T-cell (primary cell): Measurements from ENCODE around the gene PRRC2B. TPM values are rescaled to one million over a fixed set of nuclear protein-coding genes. Genes with fewer than 3 reads are reported as not detected.

Experiments used
- ATAC-seq, 4 experiments: fragments of 200-7000 bp in 3 of 4; fragments of 150-1000 bp in 1 of 4; cut with Tn5 transposase; replicated peaks in 1 of 4; 1 replicate in 3 of 4; 2 replicates in 1 of 4; pipeline ENCODE4 v1.10.0; 2021; ENCODE audit warnings: moderate library complexity in 3 of 4, mild to moderate bottlenecking in 2 of 4, moderate number of reproducible peaks in 1 of 4
- CTCF ChIA-PET, 2 donors: fragments of 300-600 bp; sonication (Branson Sonifier 250); formaldehyde crosslinking; loops; one replicate each; lab custom pipeline; 2022; ENCODE audit warnings: antibody characterized with exemption in 2 of 2; lab: Charles Lee
- POLR2A ChIA-PET, 2 donors: fragments of 300-600 bp; sonication (Branson Sonifier 250); formaldehyde crosslinking; loops; one replicate each; lab custom pipeline; 2022; ENCODE audit warnings: antibody characterized with exemption in 2 of 2; lab: Charles Lee
- DNase-seq, 35 experiments: peaks; one replicate each; pipeline versions ENCODE4 v3.0.0 to v3.0.0-alpha.2; 2013 to 2023
- H3K27ac ChIP-seq: one replicate; pipeline ENCODE4 v1.5.1; 2013; ENCODE audit warnings: low read length
- H3K27me3 ChIP-seq, 2 experiments: replicated peaks in 1 of 2; 1 replicate in 1 of 2; 2 replicates in 1 of 2; pipeline versions ENCODE4 v1.6.1 to v1.7.0; 2013; ENCODE audit warnings: low read length in 1 of 2, mixed read lengths in 1 of 2; ENCODE audit not compliant: control insufficient read depth in 2 of 2, insufficient read depth in 2 of 2; ENCODE audit errors: extremely low read depth in 1 of 2
- H3K36me3 ChIP-seq, 2 donors: 1 replicate in 1 of 2; 2 replicates in 1 of 2; pipeline versions ENCODE4 v1.6.1 to v1.7.0; 2013; ENCODE audit warnings: low read length in 1 of 2; ENCODE audit not compliant: control insufficient read depth in 2 of 2, insufficient read depth in 1 of 2; ENCODE audit errors: extremely low read depth in 1 of 2
- H3K4me1 ChIP-seq, 2 experiments: 1 replicate in 1 of 2; 2 replicates in 1 of 2; pipeline versions ENCODE4 v1.6.1 to v1.7.0; 2013; ENCODE audit warnings: low read length in 2 of 2, mixed read lengths in 1 of 2; ENCODE audit not compliant: insufficient read depth in 2 of 2, control insufficient read depth in 1 of 2; ENCODE audit errors: extremely low read depth in 1 of 2
- H3K4me3 ChIP-seq, 2 donors: 1 replicate in 1 of 2; 2 replicates in 1 of 2; pipeline versions ENCODE4 v1.5.1 to v1.7.0; 2013; ENCODE audit warnings: mild to moderate bottlenecking in 2 of 2, low read length in 1 of 2, moderate library complexity in 1 of 2; ENCODE audit not compliant: control insufficient read depth in 1 of 2; ENCODE audit errors: extremely low read depth in 1 of 2
- H3K9me3 ChIP-seq: 2 replicates; pipeline ENCODE4 v1.7.0; 2013
- H3K27ac Mint-ChIP-seq, 2 donors: one replicate each; pipeline ENCODE4 v1.8.0; 2020 to 2021; ENCODE audit warnings: mild to moderate bottlenecking in 2 of 2, mixed read lengths in 2 of 2
- H3K27me3 Mint-ChIP-seq, 2 donors: one replicate each; pipeline ENCODE4 v1.8.0; 2021 to 2022; ENCODE audit warnings: mixed read lengths in 2 of 2
- H3K36me3 Mint-ChIP-seq: one replicate; pipeline ENCODE4 v1.8.0; 2021; ENCODE audit warnings: mixed read lengths
- H3K4me1 Mint-ChIP-seq, 3 donors: one replicate each; pipeline ENCODE4 v1.8.0; 2020 to 2022; ENCODE audit warnings: mixed read lengths in 3 of 3, mild to moderate bottlenecking in 1 of 3
- H3K4me3 Mint-ChIP-seq, 3 donors: one replicate each; pipeline ENCODE4 v1.8.0; 2020 to 2022; ENCODE audit warnings: mild to moderate bottlenecking in 3 of 3, mixed read lengths in 3 of 3, moderate library complexity in 3 of 3
- H3K9me3 Mint-ChIP-seq, 3 donors: one replicate each; pipeline ENCODE4 v1.8.0; 2020 to 2022; ENCODE audit warnings: mixed read lengths in 3 of 3
- WGBS: methylation state at CpG from one replicate; pipeline ENCODE4 v1.1.5; 2013; ENCODE audit warnings: missing lambda C conversion rate; ENCODE audit not compliant: insufficient coverage; 5-methylcytosine and 5-hydroxymethylcytosine counted together
- total RNA-seq, 35 experiments: library from RNA in 6 of 35; stranded (reverse) in 6 of 35; fragments of 120-200 nt in 1 of 35; gene quantifications; one replicate each; pipeline versions ENCODE4 v1.2.1 to v1.2.4 and lab custom pipeline; 2013 to 2026

The PRRC2B gene
- total RNA-seq, 5 donors from 2014 or later (not counting 1 experiment from before 2014, with no cell fraction given), result 259 to 375 (median 370) TPM

DNA sequence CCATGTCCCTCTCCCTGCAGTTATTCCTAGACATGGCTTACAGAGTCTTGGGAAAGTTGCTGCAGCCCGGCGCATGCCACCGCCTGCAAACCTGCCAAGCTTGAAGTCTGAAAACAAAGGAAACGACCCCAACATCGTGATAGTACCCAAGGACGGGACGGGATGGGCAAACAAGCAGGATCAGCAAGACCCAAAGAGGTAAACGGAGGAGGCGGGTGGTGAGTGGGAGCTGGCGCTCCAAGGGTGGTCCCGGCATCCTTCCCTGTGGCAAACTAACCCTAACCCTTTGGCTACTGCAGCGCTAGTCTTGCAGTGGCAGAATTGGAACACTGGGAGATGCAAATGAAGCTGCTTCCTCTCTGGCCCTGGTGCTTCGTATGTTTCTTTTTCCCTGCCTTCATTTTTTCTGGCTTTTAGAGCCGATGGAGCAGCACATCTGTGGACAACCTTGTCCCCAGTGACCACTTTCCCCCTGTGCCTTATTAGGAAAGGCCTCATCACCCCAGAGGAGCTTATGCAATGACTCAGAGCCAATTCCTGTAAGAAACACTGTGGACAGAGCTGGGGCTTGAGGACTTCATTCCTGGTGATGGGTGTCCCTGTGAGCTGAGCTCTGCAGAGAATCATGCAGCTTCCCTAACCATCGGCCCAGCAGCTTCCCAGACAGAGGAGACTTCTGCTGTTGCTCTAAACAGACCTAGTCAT is 38.9 kb downstream of the PRRC2B start:
- POLR2A ChIA-PET, result no interaction called here
- H3K36me3 ChIP-seq, result peaks cover 11 to 64% of the 10 kb centered on the region in 2 donors
- H3K27ac Mint-ChIP-seq, result no peak overlapping the region
- no peak overlapping the region for H3K4me3 ChIP-seq
- H3K9me3 ChIP-seq, result no peaks in the 10 kb centered on the region
- peaks cover 0 to 24% of the 10 kb centered on the region in 2 experiments for H3K4me1 ChIP-seq
- DNase-seq (no peak), ATAC-seq (no peak)
- H3K9me3 Mint-ChIP-seq, result no peaks in the 10 kb centered on the region
- 95% methylated on average over 13 of the region's 15 CpGs for WGBS
- H3K4me1 Mint-ChIP-seq, result peaks cover 24 to 40% (median 29%) of the 10 kb centered on the region in 3 donors
- H3K27me3 ChIP-seq, result no peaks in the 10 kb centered on the region
- no peak overlapping the region for H3K4me3 Mint-ChIP-seq
- peaks cover 47% of the 10 kb centered on the region for H3K36me3 Mint-ChIP-seq
- no peak overlapping the region for H3K27ac ChIP-seq
- no peaks in the 10 kb centered on the region for H3K27me3 Mint-ChIP-seq
- CTCF ChIA-PET, result interaction anchor here (0.6 to 1.0 kb wide), 3 partner anchors 15 to 127 kb away, joined by 3 to 6 read pairs (median 3); no protein-coding TSS in a partner anchor

DNA sequence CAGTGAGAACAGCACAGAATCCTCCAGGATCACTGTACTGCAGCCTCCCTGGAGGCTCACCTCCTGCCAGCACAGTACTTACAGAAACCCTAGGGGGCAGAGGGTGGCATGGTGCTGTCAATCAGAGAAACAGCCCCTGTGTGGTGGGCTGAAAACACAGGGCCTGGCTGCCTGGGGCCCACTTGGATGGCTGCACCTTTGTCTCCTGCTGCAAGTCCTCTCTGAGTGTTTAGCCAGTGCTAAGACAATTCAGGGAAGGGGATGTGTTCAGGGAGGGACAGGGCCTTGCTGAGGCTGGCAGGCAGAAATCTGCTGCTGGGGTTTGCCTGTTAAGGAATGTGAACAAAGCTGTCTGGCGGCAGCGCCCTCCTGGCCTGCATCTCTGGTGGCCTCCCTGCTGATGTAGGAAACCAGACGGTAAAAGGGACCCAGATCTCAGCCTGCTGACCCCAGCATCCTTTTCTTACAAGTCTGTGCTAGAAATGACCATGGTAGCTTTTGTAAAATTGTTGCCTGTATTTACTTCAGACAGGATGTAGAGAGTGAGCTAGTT is 39.5 kb downstream of the PRRC2B start:
- H3K36me3 ChIP-seq, result peaks cover 17 to 71% of the 10 kb centered on the region in 2 donors
- H3K27ac ChIP-seq, result no peak overlapping the region
- peaks cover 21 to 34% (median 27%) of the 10 kb centered on the region in 3 donors for H3K4me1 Mint-ChIP-seq
- H3K4me3 Mint-ChIP-seq, result no peak overlapping the region
- ATAC-seq, result no peak
- H3K27me3 Mint-ChIP-seq, result no peaks in the 10 kb centered on the region
- 95% methylated on average over 2 of the region's 3 CpGs for WGBS
- no peak for DNase-seq
- H3K27ac Mint-ChIP-seq, result no peak overlapping the region
- peaks cover 0 to 20% of the 10 kb centered on the region in 2 experiments for H3K4me1 ChIP-seq
- H3K36me3 Mint-ChIP-seq, result peaks cover 52% of the 10 kb centered on the region
- H3K27me3 ChIP-seq, result no peaks in the 10 kb centered on the region
- no peak overlapping the region for H3K4me3 ChIP-seq
- ChIA-PET CTCF (interaction anchor here (0.6 to 1.0 kb wide), 3 partner anchors 12 to 97 kb away, joined by 3 read pairs; no protein-coding TSS in a partner anchor), POLR2A (no interaction called here)
- H3K9me3 Mint-ChIP-seq, result no peaks in the 10 kb centered on the region
- no peaks in the 10 kb centered on the region for H3K9me3 ChIP-seq

DNA sequence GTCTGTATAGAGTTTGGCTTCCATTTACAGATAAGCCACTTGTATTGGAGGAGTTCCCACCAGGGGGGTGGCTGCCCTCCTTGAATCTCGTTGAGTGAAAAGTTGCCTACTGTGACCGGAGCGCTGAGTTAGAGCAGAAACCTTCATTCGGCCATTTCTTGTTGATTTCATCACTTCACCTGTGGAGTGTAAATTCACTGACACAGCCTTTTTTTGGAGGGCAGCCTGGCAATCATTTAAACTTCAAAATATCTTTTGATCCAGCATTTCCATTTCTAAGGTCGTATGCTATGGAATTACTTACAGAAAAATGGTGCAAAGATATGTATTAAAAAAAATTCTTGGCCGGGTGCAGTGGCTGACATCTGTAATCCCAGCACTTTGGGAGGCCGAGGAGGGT is 40.8 kb downstream of the PRRC2B start:
- Histone ChIP-seq H3K4me1 (peaks cover 0 to 7% of the 10 kb centered on the region in 2 experiments), H3K9me3 (no peaks in the 10 kb centered on the region), H3K4me3 (no peak overlapping the region), H3K27me3 (no peaks in the 10 kb centered on the region), H3K27ac (no peak overlapping the region), H3K36me3 (peaks cover 24 to 84% of the 10 kb centered on the region in 2 donors)
- WGBS, result 95% methylated on average over 4 of the region's 7 CpGs
- no peak for ATAC-seq
- Mint-ChIP-seq H3K4me1 (peaks cover 8 to 27% (median 22%) of the 10 kb centered on the region in 3 donors), H3K36me3 (peaks cover 59% of the 10 kb centered on the region), H3K4me3 (no peak overlapping the region), H3K27me3 (no peaks in the 10 kb centered on the region), H3K27ac (no peak overlapping the region), H3K9me3 (no peaks in the 10 kb centered on the region)
- no peak for DNase-seq
- CTCF ChIA-PET, result no interaction called here
- POLR2A ChIA-PET, result no interaction called here

DNA sequence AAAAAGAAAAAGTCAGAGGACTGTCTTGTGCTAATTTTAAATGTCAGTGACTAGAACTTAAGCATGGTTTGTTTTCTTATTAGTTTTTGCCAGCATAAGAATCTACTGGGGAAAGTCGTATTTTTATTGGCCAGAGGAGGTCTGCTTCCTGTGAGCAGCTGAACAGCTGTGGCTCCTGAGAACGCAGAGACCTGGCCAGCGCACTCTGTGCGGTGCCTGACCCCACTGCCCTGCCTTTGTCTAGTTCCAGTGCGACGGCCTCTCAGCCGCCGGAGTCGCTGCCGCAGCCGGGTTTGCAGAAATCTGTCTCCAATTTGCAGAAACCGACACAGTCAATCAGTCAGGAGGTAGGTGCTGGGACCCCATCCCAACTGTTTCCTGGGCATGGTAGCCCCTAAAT is 42.5 kb downstream of the PRRC2B start:
- Histone ChIP-seq H3K36me3 (peaks cover 24 to 93% of the 10 kb centered on the region in 2 donors), H3K27ac (no peak overlapping the region), H3K4me3 (no peak overlapping the region), H3K9me3 (no peaks in the 10 kb centered on the region), H3K27me3 (no peaks in the 10 kb centered on the region), H3K4me1 (peaks cover 0 to 9% of the 10 kb centered on the region in 2 experiments)
- DNase-seq (no peak), ATAC-seq (no peak)
- 93% methylated on average over 12 of the region's 12 CpGs for WGBS
- Mint-ChIP-seq H3K27ac (peak overlapping the region in 1 of 2 donors; percentile 23), H3K27me3 (no peaks in the 10 kb centered on the region), H3K9me3 (no peaks in the 10 kb centered on the region), H3K36me3 (peaks cover 69% of the 10 kb centered on the region), H3K4me3 (no peak overlapping the region), H3K4me1 (peaks cover 8 to 26% (median 21%) of the 10 kb centered on the region in 3 donors)
- ChIA-PET CTCF (interaction anchor here in 1 of 2 donors (0.6 kb wide), 1 partner anchor 70 kb away, joined by 3 read pairs; no protein-coding TSS in a partner anchor), POLR2A (no interaction called here)

DNA sequence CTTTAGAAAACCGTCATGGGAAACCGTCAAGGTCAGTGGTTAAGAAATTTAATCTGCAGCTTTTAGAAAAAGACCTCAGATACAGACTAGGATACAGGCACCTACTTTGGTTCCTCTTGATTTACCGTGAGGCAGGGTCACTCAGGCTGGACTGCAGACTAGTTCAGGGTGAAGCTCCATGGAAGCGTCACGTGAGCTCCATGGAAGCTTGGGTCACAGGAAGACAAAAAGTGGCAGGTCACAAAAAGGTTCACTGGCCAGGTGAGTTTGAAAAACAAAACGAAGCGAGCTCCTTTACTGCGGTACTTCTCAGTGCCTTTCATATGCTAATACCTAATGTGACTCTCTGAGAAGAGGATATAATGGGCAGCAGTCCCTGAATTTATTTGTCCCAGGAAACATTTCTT is 43.0 kb downstream of the PRRC2B start:
- Histone ChIP-seq H3K27ac (no peak overlapping the region), H3K4me1 (peaks cover 0 to 13% of the 10 kb centered on the region in 2 experiments), H3K27me3 (no peaks in the 10 kb centered on the region), H3K36me3 (peaks cover 24 to 92% of the 10 kb centered on the region in 2 donors), H3K9me3 (no peaks in the 10 kb centered on the region), H3K4me3 (no peak overlapping the region)
- no peak overlapping the region for H3K27ac Mint-ChIP-seq
- ChIA-PET CTCF (interaction anchor here in 1 of 2 donors (0.6 kb wide), 1 partner anchor 70 kb away, joined by 3 read pairs; no protein-coding TSS in a partner anchor), POLR2A (no interaction called here)
- no peaks in the 10 kb centered on the region for H3K27me3 Mint-ChIP-seq
- peaks cover 8 to 26% (median 21%) of the 10 kb centered on the region in 3 donors for H3K4me1 Mint-ChIP-seq
- no peak for ATAC-seq
- WGBS, result 93% methylated on average over 5 of the region's 8 CpGs
- H3K36me3 Mint-ChIP-seq, result peaks cover 74% of the 10 kb centered on the region
- H3K9me3 Mint-ChIP-seq, result no peaks in the 10 kb centered on the region
- no peak for DNase-seq
- no peak overlapping the region for H3K4me3 Mint-ChIP-seq

DNA sequence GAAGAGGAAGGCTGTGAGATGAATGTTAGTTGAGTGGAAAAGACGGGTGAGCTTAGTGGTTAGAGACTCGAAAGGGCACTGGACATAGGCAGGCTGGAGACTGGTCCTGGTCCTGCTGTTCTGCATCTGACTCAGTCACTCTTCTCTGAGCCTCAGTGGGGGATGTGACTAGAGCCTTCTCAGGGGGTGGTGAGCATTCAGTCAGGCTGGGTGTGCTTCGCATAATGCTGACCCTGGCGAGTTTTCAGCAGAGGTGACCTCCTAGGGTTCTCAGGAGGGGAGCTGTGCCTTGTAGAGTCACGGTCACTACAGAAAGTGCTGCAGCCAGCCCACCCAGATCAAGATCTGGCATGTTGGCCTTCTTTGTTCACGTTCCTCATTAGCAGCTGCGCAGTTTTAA is 44.3 kb downstream of the PRRC2B start:
- Mint-ChIP-seq H3K27ac (peak overlapping the region in 1 of 2 donors; percentile 40), H3K9me3 (no peaks in the 10 kb centered on the region), H3K36me3 (peaks cover 71% of the 10 kb centered on the region), H3K4me1 (peaks cover 6 to 23% (median 9%) of the 10 kb centered on the region in 3 donors), H3K4me3 (no peak overlapping the region), H3K27me3 (no peaks in the 10 kb centered on the region)
- Histone ChIP-seq H3K9me3 (no peaks in the 10 kb centered on the region), H3K4me3 (no peak overlapping the region), H3K27me3 (no peaks in the 10 kb centered on the region), H3K27ac (no peak overlapping the region), H3K4me1 (peaks cover 0 to 10% of the 10 kb centered on the region in 2 experiments), H3K36me3 (peaks cover 24 to 86% of the 10 kb centered on the region in 2 donors)
- 97% methylated on average over 7 of the region's 7 CpGs for whole genome bisulfite sequencing
- no peak for ATAC-seq
- CTCF ChIA-PET, result interaction anchor here (0.5 to 0.6 kb wide), 2 partner anchors 167 to 191 kb away, joined by 4 to 5 read pairs; no protein-coding TSS in a partner anchor
- DNase-seq, result no peak
- POLR2A ChIA-PET, result no interaction called here
